HEK293T (cell line): ENCODE results near the gene OSBPL3.

ENCODE experiments used
- CTCF ChIA-PET: fragments of 350-600 bp; formaldehyde crosslinking; extraction: SDS; loops from one replicate; lab custom pipeline; 2021; ENCODE audit warnings: antibody characterized with exemption, inconsistent platforms; lab: Yijun Ruan, JAX
- POLR2A ChIA-PET: fragments of 350-600 bp; formaldehyde crosslinking; extraction: SDS; loops from one replicate; lab custom pipeline; 2020; ENCODE audit warnings: antibody characterized with exemption, inconsistent platforms; lab: Yijun Ruan, JAX
- DNase-seq: peaks from one replicate; pipeline ENCODE4 v3.0.0; 2012; ENCODE audit warnings: mixed read lengths; ENCODE audit errors: extremely low spot score
- ARNT ChIP-seq: fragments of 450-650 bp; IDR thresholded peaks from 2 replicates; pipeline ENCODE4 v1.6.1; 2017; ENCODE audit warnings: mild to moderate bottlenecking
- BHLHE40 ChIP-seq: fragments of 450-650 bp; IDR thresholded peaks from 2 replicates; pipeline ENCODE4 v1.6.1; 2016; ENCODE audit warnings: mild to moderate bottlenecking, moderate library complexity, borderline replicate concordance
- CTBP1 ChIP-seq: fragments of 450-650 bp; IDR thresholded peaks from 2 replicates; pipeline ENCODE4 v1.6.1; 2016; ENCODE audit warnings: borderline replicate concordance
- ELF4 ChIP-seq: fragments of 450-650 bp; IDR thresholded peaks from 2 replicates; pipeline ENCODE4 v1.6.1; 2017; ENCODE audit warnings: antibody characterized with exemption
- FOXA1 ChIP-seq: fragments of 450-650 bp; IDR thresholded peaks from 2 replicates; pipeline ENCODE4 v1.6.1; 2016; ENCODE audit warnings: mild to moderate bottlenecking
- FOXK2 ChIP-seq: fragments of 450-650 bp; IDR thresholded peaks from 2 replicates; pipeline ENCODE4 v1.6.1; 2016; ENCODE audit warnings: mild to moderate bottlenecking
- FOXM1 ChIP-seq: fragments of 450-650 bp; IDR thresholded peaks from 2 replicates; pipeline ENCODE4 v1.6.1; 2017; ENCODE audit warnings: mild to moderate bottlenecking, borderline replicate concordance
- HDGF ChIP-seq: fragments of 450-650 bp; IDR thresholded peaks from 2 replicates; pipeline ENCODE4 v1.6.1; 2017; ENCODE audit warnings: antibody characterized with exemption, borderline replicate concordance
- L3MBTL2 ChIP-seq: fragments of 450-650 bp; conservative IDR thresholded peaks from 2 replicates; pipeline ENCODE4 v1.6.1; 2016; ENCODE audit warnings: mild to moderate bottlenecking
- LEF1 ChIP-seq: fragments of 450-650 bp; IDR thresholded peaks from 2 replicates; pipeline ENCODE4 v1.6.1; 2017; ENCODE audit warnings: mild to moderate bottlenecking, borderline replicate concordance
- NFRKB ChIP-seq: fragments of 450-650 bp; IDR thresholded peaks from 2 replicates; pipeline ENCODE4 v1.6.1; 2016; ENCODE audit warnings: mild to moderate bottlenecking, moderate library complexity
- PKNOX1 ChIP-seq: fragments of 450-650 bp; IDR thresholded peaks from 2 replicates; pipeline ENCODE4 v1.6.1; 2016
- SP1 ChIP-seq: fragments of 450-650 bp; IDR thresholded peaks from 2 replicates; pipeline ENCODE4 v1.6.1; 2017
- SUZ12 ChIP-seq: fragments of 450-650 bp; IDR thresholded peaks from 2 replicates; pipeline ENCODE4 v1.6.1; 2016; ENCODE audit warnings: mild to moderate bottlenecking
- TARDBP ChIP-seq: fragments of 450-650 bp; IDR thresholded peaks from 2 replicates; pipeline ENCODE4 v1.6.1; 2016
- ZNF384 ChIP-seq: fragments of 450-650 bp; IDR thresholded peaks from 2 replicates; pipeline ENCODE4 v1.6.1; 2016

Gene OSBPL3

GRCh38 chr7:24879291-24879690 is 100.7 kb downstream of the OSBPL3 start:
- CTCF ChIA-PET, result interaction anchor here (0.9 to 1.5 kb wide), 2 partner anchors 67 to 215 kb away, joined by 4 read pairs; no protein-coding TSS in a partner anchor
- TF ChIP-seq SUZ12 (no peak), LEF1 (no peak), CTBP1 (no peak), HDGF (no peak), L3MBTL2 (no peak), FOXK2 (no peak), ARNT (no peak), ELF4 (no peak), FOXA1 (no peak), PKNOX1 (no peak), ZNF384 (no peak), TARDBP (no peak), FOXM1 (no peak)
- DNase-seq, result no peak
- POLR2A ChIA-PET, result no interaction called here

- no peak for DNase-seq
- TF ChIP-seq PKNOX1, result no peak
- TF ChIP-seq ZNF384, result no peak
- no peak for TF ChIP-seq L3MBTL2
- TF ChIP-seq TARDBP, result no peak
- TF ChIP-seq LEF1, result no peak
- no peak for TF ChIP-seq SUZ12
- ChIA-PET POLR2A (interaction anchor here (1.1 to 1.5 kb wide), 2 partner anchors 11 to 102 kb away, joined by 3 to 4 read pairs; partner anchors contain the start of gene OSBPL3), CTCF (interaction anchor here (0.7 kb wide), 1 partner anchor 8 kb away, joined by 3 read pairs; no protein-coding TSS in a partner anchor)
Observed at GRCh38 chr7:24877790-24878311, 102.1 kb downstream of the OSBPL3 start.

GRCh38 chr7:24874791-24875190 is 105.2 kb downstream of the OSBPL3 start:
- POLR2A ChIA-PET, result no interaction called here
- no peak for DNase-seq
- CTCF ChIA-PET, result no interaction called here

GRCh38 chr7:24873944-24874343 is 106.0 kb downstream of the OSBPL3 start:
- TF ChIP-seq BHLHE40, result no peak
- no peak for TF ChIP-seq HDGF
- TF ChIP-seq ARNT, result no peak
- no peak for TF ChIP-seq FOXA1
- TF ChIP-seq SP1, result no peak
- TF ChIP-seq PKNOX1, result no peak
- no peak for TF ChIP-seq FOXM1
- TF ChIP-seq LEF1, result no peak
- TF ChIP-seq SUZ12, result no peak
- no peak for TF ChIP-seq TARDBP
- TF ChIP-seq ELF4, result no peak
- no peak for TF ChIP-seq FOXK2
- TF ChIP-seq NFRKB, result no peak
- no peak for TF ChIP-seq ZNF384
- TF ChIP-seq CTBP1, result no peak
- no peak for TF ChIP-seq L3MBTL2
- ChIA-PET POLR2A (no interaction called here), CTCF (no interaction called here)
- DNase-seq, result no peak

More at GRCh38 chr7:24874791-24875190, 105.2 kb downstream of the OSBPL3 start:
- TF ChIP-seq CTBP1 (no peak), L3MBTL2 (no peak), ZNF384 (no peak), BHLHE40 (no peak), SP1 (no peak), PKNOX1 (no peak)

GRCh38 chr7:24871770-24872169 is 108.2 kb downstream of the OSBPL3 start:
- no peak for DNase-seq
- TF ChIP-seq ARNT, result no peak
- TF ChIP-seq TARDBP, result no peak
- no peak for TF ChIP-seq PKNOX1
- no peak for TF ChIP-seq ZNF384
- no peak for TF ChIP-seq NFRKB
- TF ChIP-seq FOXK2, result no peak
- no peak for TF ChIP-seq BHLHE40
- TF ChIP-seq L3MBTL2, result no peak
- ChIA-PET CTCF (no interaction called here), POLR2A (no interaction called here)

GRCh38 chr7:24870766-24871165 is 109.2 kb downstream of the OSBPL3 start:
- DNase-seq, result no peak
- CTCF ChIA-PET, result no interaction called here
- no peak for TF ChIP-seq TARDBP
- TF ChIP-seq SP1, result no peak
- no peak for TF ChIP-seq FOXA1
- TF ChIP-seq PKNOX1, result no peak
- POLR2A ChIA-PET, result no interaction called here
